HepG2 (cell line): Measurements from ENCODE around the gene CDKL2.

Source experiments
- CBX5 ChIP-seq: sonication (generic); formaldehyde crosslinking; IDR thresholded peaks from 2 replicates; pipeline ENCODE4 v1.4.0; 2020; ENCODE audit warnings: missing genetic modification reagents, borderline replicate concordance
- CTCF ChIP-seq: sonication (generic); formaldehyde crosslinking; IDR thresholded peaks from 2 replicates; pipeline ENCODE4 v1.5.0; 2020; ENCODE audit warnings: mild to moderate bottlenecking, missing genetic modification reagents, moderate library complexity
- MEIS2 ChIP-seq: sonication (generic); formaldehyde crosslinking; IDR thresholded peaks from 2 replicates; pipeline ENCODE4 v1.9.0; 2021; ENCODE audit warnings: mild to moderate bottlenecking, missing genetic modification reagents
- POLR2A ChIP-seq, 2 experiments: IDR thresholded peaks; 2 replicates each; pipeline ENCODE4 v1.6.1; 2011; ENCODE audit warnings: low read depth in 2 of 2, low read length in 2 of 2, mild to moderate bottlenecking in 1 of 2, moderate library complexity in 1 of 2; ENCODE audit not compliant: insufficient read depth in 1 of 2
- TF ChIP-seq, protein P1 (sequence below): IDR thresholded peaks from 2 replicates; pipeline ENCODE4 v1.6.1; 2012; ENCODE audit warnings: inconsistent platforms

DNA sequence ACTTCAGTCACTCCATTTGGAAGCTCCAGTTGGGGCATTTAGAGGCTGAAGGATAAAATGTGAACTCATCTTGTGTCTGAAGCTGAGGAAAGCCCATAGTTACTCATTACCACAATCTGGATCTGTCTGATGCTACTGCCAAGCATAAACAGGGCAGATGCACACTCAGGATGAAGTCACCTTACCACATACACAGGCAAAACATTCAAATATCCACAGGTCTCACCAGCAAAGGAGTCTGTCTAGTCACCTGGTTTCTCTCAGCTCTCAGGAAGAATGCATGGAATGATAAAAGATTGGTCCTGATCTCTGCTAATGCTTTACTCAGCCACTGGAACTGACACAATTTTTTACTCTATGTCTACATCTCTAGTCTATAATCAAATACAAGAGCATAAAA, 87.5 kb downstream of the CDKL2 start:
- TF ChIP-seq CBX5 (CRISPR knock-in tag), result no peak
- TF ChIP-seq CTCF (CRISPR knock-in tag), result no peak
- TF ChIP-seq MEIS2 (CRISPR knock-in tag), result no peak
- no peak for TF ChIP-seq POLR2A (IDR thresholded peaks at IDR 0.05; ENCODE audit: insufficient read depth in 1 of 2, low read depth in 2 of 2, low read length in 2 of 2)
- TF ChIP-seq, protein P1, sequence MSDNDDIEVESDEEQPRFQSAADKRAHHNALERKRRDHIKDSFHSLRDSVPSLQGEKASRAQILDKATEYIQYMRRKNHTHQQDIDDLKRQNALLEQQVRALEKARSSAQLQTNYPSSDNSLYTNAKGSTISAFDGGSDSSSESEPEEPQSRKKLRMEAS, result no peak
